ENCODE measurements around the gene ANKRD34A. TPM values are rescaled to one million over a fixed set of nuclear protein-coding genes. Genes with fewer than 3 reads are reported as not detected.

Gene ANKRD34A
- total RNA-seq, 1 experiment from 2014 or later = 0.22 TPM

DNA sequence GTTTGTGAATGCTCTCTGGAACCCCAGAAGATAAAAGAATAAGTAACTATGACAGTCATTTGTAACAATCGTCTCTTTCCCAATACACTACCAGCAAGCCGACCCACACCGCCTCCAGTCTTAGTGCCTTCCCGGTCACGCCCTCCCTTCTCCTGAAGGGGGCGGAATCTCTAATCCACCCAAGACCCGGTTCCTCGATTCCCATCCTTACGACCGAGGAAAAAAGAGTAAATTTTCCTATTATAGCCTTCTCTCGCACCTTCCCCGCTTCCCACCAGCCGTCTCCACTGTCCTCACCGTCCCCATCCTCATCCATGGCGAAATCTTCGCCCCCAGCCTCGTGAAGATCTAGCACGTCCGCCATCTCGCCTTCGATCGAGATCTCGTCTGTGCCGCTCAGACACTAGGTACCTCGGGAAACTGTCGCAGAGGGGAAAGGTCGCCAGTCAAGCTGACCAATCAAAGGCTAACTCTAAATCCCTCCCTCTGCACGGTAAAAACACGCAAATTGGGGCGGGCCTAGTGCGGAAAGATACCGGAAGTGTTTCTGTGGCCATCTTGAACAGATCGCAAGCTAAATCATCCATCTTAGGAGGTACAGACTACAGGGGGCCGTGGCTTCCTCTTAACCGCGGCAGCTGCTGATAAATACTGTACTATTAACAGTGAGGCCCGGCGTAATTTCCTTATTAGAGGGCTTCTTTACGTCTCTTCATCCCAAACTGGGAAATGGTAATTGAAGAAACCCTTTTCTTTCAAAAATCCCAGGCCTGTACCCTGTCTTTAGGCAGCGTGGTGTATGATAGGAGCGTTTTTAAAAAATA lies 37.1 kb downstream of the ANKRD34A start, which contains the start of gene RBM8A (continued):
- TF ChIP-seq, protein P1, sequence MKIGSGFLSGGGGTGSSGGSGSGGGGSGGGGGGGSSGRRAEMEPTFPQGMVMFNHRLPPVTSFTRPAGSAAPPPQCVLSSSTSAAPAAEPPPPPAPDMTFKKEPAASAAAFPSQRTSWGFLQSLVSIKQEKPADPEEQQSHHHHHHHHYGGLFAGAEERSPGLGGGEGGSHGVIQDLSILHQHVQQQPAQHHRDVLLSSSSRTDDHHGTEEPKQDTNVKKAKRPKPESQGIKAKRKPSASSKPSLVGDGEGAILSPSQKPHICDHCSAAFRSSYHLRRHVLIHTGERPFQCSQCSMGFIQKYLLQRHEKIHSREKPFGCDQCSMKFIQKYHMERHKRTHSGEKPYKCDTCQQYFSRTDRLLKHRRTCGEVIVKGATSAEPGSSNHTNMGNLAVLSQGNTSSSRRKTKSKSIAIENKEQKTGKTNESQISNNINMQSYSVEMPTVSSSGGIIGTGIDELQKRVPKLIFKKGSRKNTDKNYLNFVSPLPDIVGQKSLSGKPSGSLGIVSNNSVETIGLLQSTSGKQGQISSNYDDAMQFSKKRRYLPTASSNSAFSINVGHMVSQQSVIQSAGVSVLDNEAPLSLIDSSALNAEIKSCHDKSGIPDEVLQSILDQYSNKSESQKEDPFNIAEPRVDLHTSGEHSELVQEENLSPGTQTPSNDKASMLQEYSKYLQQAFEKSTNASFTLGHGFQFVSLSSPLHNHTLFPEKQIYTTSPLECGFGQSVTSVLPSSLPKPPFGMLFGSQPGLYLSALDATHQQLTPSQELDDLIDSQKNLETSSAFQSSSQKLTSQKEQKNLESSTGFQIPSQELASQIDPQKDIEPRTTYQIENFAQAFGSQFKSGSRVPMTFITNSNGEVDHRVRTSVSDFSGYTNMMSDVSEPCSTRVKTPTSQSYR (CRISPR knock-in tag; IDR thresholded peaks at IDR 0.05) = no peak
- peak; percentile 94 for TF ChIP-seq FOXK1 (CRISPR knock-in tag; IDR thresholded peaks at IDR 0.05)
- TF ChIP-seq ELF4 (CRISPR knock-in tag; IDR thresholded peaks at IDR 0.05; ENCODE audit: low read depth) = no peak
- TF ChIP-seq, protein P2, sequence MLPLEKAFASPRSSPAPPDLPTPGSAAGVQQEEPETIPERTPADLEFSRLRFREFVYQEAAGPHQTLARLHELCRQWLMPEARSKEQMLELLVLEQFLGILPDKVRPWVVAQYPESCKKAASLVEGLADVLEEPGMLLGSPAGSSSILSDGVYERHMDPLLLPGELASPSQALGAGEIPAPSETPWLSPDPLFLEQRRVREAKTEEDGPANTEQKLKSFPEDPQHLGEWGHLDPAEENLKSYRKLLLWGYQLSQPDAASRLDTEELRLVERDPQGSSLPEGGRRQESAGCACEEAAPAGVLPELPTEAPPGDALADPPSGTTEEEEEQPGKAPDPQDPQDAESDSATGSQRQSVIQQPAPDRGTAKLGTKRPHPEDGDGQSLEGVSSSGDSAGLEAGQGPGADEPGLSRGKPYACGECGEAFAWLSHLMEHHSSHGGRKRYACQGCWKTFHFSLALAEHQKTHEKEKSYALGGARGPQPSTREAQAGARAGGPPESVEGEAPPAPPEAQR (CRISPR knock-in tag; IDR thresholded peaks at IDR 0.05) = no peak
- TF ChIP-seq, protein P3, sequence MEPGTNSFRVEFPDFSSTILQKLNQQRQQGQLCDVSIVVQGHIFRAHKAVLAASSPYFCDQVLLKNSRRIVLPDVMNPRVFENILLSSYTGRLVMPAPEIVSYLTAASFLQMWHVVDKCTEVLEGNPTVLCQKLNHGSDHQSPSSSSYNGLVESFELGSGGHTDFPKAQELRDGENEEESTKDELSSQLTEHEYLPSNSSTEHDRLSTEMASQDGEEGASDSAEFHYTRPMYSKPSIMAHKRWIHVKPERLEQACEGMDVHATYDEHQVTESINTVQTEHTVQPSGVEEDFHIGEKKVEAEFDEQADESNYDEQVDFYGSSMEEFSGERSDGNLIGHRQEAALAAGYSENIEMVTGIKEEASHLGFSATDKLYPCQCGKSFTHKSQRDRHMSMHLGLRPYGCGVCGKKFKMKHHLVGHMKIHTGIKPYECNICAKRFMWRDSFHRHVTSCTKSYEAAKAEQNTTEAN (CRISPR knock-in tag; IDR thresholded peaks at IDR 0.05) = no peak
- TF ChIP-seq, protein P4, sequence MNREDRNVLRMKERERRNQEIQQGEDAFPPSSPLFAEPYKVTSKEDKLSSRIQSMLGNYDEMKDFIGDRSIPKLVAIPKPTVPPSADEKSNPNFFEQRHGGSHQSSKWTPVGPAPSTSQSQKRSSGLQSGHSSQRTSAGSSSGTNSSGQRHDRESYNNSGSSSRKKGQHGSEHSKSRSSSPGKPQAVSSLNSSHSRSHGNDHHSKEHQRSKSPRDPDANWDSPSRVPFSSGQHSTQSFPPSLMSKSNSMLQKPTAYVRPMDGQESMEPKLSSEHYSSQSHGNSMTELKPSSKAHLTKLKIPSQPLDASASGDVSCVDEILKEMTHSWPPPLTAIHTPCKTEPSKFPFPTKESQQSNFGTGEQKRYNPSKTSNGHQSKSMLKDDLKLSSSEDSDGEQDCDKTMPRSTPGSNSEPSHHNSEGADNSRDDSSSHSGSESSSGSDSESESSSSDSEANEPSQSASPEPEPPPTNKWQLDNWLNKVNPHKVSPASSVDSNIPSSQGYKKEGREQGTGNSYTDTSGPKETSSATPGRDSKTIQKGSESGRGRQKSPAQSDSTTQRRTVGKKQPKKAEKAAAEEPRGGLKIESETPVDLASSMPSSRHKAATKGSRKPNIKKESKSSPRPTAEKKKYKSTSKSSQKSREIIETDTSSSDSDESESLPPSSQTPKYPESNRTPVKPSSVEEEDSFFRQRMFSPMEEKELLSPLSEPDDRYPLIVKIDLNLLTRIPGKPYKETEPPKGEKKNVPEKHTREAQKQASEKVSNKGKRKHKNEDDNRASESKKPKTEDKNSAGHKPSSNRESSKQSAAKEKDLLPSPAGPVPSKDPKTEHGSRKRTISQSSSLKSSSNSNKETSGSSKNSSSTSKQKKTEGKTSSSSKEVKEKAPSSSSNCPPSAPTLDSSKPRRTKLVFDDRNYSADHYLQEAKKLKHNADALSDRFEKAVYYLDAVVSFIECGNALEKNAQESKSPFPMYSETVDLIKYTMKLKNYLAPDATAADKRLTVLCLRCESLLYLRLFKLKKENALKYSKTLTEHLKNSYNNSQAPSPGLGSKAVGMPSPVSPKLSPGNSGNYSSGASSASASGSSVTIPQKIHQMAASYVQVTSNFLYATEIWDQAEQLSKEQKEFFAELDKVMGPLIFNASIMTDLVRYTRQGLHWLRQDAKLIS (CRISPR knock-in tag; IDR thresholded peaks at IDR 0.05; ENCODE audit: borderline replicate concordance) = no peak
- TF ChIP-seq, protein P5, sequence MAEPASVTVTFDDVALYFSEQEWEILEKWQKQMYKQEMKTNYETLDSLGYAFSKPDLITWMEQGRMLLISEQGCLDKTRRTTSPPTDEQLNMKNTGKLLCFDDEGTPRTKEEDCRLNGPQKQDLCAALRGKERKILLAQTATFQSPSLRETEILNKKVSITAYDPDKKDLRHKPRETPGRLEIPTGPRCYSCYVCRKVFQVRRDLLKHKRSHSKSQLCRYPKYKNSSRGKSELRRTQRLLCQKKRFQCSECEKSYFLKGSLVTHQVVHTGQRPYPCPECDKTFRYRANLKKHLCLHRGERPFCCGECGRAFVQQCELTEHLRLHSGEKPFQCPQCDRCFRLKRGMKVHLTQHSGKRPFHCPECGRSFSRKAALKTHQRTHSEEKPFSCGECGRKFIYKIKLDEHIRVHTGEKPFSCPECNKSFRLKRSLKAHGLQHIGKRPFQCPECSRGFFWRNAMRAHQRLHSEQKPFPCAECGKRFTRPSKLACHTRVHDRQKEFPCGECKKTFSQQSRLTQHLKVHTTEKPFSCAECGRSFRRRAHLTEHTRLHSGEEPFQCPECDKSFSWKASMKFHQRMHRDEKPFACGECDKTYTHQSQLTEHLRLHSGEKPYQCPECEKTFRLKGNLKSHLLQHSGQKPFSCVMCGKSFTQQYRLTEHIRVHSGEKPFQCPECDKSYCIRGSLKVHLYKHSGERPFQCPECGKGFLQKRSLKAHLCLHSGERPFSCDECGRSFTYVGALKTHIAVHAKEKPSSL (CRISPR knock-in tag; conservative IDR thresholded peaks at IDR 0.05) = no peak
- no peak for TF ChIP-seq EMX1 (CRISPR knock-in tag; IDR thresholded peaks at IDR 0.05)
- no peak for TF ChIP-seq ZNF138 (CRISPR knock-in tag; conservative IDR thresholded peaks at IDR 0.05)
- TF ChIP-seq, protein P6, sequence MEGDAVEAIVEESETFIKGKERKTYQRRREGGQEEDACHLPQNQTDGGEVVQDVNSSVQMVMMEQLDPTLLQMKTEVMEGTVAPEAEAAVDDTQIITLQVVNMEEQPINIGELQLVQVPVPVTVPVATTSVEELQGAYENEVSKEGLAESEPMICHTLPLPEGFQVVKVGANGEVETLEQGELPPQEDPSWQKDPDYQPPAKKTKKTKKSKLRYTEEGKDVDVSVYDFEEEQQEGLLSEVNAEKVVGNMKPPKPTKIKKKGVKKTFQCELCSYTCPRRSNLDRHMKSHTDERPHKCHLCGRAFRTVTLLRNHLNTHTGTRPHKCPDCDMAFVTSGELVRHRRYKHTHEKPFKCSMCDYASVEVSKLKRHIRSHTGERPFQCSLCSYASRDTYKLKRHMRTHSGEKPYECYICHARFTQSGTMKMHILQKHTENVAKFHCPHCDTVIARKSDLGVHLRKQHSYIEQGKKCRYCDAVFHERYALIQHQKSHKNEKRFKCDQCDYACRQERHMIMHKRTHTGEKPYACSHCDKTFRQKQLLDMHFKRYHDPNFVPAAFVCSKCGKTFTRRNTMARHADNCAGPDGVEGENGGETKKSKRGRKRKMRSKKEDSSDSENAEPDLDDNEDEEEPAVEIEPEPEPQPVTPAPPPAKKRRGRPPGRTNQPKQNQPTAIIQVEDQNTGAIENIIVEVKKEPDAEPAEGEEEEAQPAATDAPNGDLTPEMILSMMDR (IDR thresholded peaks at IDR 0.05) = peak; percentile 23; the same call in 1 of the 2 replicates
- TF ChIP-seq, protein P7, sequence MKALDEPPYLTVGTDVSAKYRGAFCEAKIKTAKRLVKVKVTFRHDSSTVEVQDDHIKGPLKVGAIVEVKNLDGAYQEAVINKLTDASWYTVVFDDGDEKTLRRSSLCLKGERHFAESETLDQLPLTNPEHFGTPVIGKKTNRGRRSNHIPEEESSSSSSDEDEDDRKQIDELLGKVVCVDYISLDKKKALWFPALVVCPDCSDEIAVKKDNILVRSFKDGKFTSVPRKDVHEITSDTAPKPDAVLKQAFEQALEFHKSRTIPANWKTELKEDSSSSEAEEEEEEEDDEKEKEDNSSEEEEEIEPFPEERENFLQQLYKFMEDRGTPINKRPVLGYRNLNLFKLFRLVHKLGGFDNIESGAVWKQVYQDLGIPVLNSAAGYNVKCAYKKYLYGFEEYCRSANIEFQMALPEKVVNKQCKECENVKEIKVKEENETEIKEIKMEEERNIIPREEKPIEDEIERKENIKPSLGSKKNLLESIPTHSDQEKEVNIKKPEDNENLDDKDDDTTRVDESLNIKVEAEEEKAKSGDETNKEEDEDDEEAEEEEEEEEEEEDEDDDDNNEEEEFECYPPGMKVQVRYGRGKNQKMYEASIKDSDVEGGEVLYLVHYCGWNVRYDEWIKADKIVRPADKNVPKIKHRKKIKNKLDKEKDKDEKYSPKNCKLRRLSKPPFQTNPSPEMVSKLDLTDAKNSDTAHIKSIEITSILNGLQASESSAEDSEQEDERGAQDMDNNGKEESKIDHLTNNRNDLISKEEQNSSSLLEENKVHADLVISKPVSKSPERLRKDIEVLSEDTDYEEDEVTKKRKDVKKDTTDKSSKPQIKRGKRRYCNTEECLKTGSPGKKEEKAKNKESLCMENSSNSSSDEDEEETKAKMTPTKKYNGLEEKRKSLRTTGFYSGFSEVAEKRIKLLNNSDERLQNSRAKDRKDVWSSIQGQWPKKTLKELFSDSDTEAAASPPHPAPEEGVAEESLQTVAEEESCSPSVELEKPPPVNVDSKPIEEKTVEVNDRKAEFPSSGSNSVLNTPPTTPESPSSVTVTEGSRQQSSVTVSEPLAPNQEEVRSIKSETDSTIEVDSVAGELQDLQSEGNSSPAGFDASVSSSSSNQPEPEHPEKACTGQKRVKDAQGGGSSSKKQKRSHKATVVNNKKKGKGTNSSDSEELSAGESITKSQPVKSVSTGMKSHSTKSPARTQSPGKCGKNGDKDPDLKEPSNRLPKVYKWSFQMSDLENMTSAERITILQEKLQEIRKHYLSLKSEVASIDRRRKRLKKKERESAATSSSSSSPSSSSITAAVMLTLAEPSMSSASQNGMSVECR (CRISPR knock-in tag; IDR thresholded peaks at IDR 0.05; ENCODE audit: borderline replicate concordance) = peak; percentile 83; the same call in 1 of the 2 replicates
- TF ChIP-seq NFYB (CRISPR knock-in tag; conservative IDR thresholded peaks at IDR 0.05; ENCODE audit: low read depth) = peak; percentile 70
- TF ChIP-seq, protein P8, sequence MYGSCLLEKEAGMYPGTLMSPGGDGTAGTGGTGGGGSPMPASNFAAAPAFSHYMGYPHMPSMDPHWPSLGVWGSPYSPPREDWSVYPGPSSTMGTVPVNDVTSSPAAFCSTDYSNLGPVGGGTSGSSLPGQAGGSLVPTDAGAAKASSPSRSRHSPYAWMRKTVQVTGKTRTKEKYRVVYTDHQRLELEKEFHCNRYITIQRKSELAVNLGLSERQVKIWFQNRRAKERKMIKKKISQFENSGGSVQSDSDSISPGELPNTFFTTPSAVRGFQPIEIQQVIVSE (CRISPR knock-in tag; IDR thresholded peaks at IDR 0.05; ENCODE audit: borderline replicate concordance) = no peak
